ENCODE measurements around the gene ITM2B.

Gene ITM2B

GRCh38 chr13:48295271-48295670 lies 62.3 kb downstream of the ITM2B start:
- Histone ChIP-seq H3K27me3 (ENCODE audit: control insufficient read depth in 1 of 2, insufficient read depth in 2 of 2, low read length in 2 of 2) (no peaks in the 10 kb centered on the region), H3K36me3 (ENCODE audit: insufficient read depth, low read length) (no peaks in the 10 kb centered on the region), H3K9me3 (ENCODE audit: low read length) (no peaks in the 10 kb centered on the region), H3K4me1 (ENCODE audit: insufficient read depth, low read length) (no peaks in the 10 kb centered on the region), H3K9ac (ENCODE audit: low read length) (no peak overlapping the region), H3K27ac (ENCODE audit: low read depth, low read length) (no peak overlapping the region), H3K4me3 (ENCODE audit: low read depth in 1 of 2, low read length in 2 of 2) (no peak overlapping the region)

DNA sequence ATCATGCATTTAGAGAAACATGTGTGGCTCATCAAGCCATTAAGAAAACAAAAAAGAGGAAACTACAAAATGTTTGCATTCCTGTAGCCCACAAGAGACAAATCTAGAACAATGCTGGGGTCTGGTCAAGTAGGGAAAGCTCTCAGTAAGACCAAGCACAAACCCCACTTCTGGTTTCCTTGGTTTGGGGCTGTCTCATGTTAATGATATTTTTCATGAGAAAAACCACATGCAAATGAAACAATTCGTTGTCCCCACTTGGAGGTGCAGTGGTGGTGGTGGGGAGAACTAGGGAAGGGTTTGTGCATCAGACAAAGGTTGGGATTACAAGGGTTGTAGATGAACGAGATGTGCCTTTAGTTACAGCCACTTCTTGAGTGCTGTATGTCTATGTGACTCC lies 63.5 kb downstream of the ITM2B start:
- Histone ChIP-seq H3K9me3 (ENCODE audit: low read length) (no peaks in the 10 kb centered on the region), H3K36me3 (ENCODE audit: insufficient read depth, low read length) (no peaks in the 10 kb centered on the region), H3K9ac (ENCODE audit: low read length) (no peak overlapping the region), H3K27me3 (ENCODE audit: control insufficient read depth in 1 of 2, insufficient read depth in 2 of 2, low read length in 2 of 2) (no peaks in the 10 kb centered on the region), H3K27ac (ENCODE audit: low read depth, low read length) (no peak overlapping the region), H3K4me1 (ENCODE audit: insufficient read depth, low read length) (no peaks in the 10 kb centered on the region), H3K4me3 (ENCODE audit: low read depth in 1 of 2, low read length in 2 of 2) (no peak overlapping the region)

DNA sequence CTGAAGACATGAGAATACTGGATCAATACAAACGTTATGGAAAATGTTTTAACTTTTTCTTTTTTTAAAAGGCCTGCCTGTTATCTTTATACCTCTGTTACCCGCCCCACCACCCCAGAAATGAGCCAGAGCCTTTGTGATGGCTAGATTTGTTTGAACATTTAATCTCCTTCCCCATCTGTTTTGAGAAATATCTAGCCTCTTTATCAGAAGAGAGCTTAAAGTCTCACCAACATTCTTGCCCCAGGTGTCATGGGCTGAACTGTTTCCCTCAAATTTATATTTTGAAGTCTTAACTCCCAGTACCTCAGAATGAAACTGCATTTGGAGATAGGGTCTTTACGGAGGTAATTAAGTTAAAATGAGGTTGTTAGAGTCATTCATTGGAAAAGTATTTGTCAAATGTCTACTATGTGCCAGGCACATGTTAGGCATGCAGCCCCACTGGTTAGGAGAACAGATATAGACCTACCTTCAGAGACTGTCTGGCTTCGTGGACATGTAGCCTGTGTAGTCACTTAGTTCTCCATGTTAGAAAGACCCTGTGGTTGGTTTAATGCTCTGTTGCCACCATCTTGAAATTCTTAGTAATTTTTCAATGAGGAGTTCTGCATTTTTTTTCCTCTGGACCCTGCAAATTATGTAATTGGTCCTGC lies 64.3 kb downstream of the ITM2B start:
- no peaks in the 10 kb centered on the region for H3K27me3 ChIP-seq (ENCODE audit: control insufficient read depth in 1 of 2, insufficient read depth in 2 of 2, low read length in 2 of 2)
- H3K36me3 ChIP-seq (ENCODE audit: insufficient read depth, low read length), result no peaks in the 10 kb centered on the region
- H3K9me3 ChIP-seq (ENCODE audit: low read length), result no peaks in the 10 kb centered on the region
- H3K9ac ChIP-seq (ENCODE audit: low read length), result no peak overlapping the region
- H3K4me3 ChIP-seq (ENCODE audit: low read depth in 1 of 2, low read length in 2 of 2), result no peak overlapping the region
- peaks cover 2% of the 10 kb centered on the region for H3K4me1 ChIP-seq (ENCODE audit: insufficient read depth, low read length)
- H3K27ac ChIP-seq (ENCODE audit: low read depth, low read length), result no peak overlapping the region

- peaks cover 7% of the 10 kb centered on the region for H3K4me1 ChIP-seq (ENCODE audit: insufficient read depth, low read length)
- no peaks in the 10 kb centered on the region for H3K9me3 ChIP-seq (ENCODE audit: low read length)
- H3K36me3 ChIP-seq (ENCODE audit: insufficient read depth, low read length), result no peaks in the 10 kb centered on the region
- H3K4me3 ChIP-seq (ENCODE audit: low read depth in 1 of 2, low read length in 2 of 2), result no peak overlapping the region
- no peaks in the 10 kb centered on the region for H3K27me3 ChIP-seq (ENCODE audit: control insufficient read depth in 1 of 2, insufficient read depth in 2 of 2, low read length in 2 of 2)
- H3K9ac ChIP-seq (ENCODE audit: low read length), result no peak overlapping the region
- H3K27ac ChIP-seq (ENCODE audit: low read depth, low read length), result no peak overlapping the region
Measured at GRCh38 chr13:48299591-48299990, 66.6 kb downstream of the ITM2B start.

DNA sequence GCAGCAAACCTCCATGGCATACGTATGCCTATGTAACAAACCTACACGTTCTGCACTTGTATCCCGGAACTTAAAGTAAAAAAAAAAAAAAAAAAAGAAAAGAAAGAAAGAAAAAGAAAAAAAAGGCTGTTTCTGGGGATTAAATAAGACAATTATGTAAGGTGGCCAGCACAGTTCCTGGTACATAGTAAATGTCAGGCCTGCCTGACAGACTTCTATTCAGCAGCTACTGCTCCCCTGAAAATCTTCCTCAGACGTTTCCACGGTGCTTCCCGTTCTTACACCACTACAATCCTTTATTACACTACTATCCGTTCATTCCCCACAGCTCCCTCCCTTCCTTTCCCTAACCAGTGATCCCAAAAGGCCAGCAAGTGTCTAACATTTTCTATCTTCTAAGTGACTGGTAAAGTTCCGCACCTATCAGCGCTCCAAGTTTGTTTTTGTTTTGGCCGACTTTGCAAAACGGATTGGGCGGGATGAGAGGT lies 69.9 kb downstream of the ITM2B start:
- H3K4me1 ChIP-seq (ENCODE audit: insufficient read depth, low read length), result peaks cover 22% of the 10 kb centered on the region
- no peaks in the 10 kb centered on the region for H3K36me3 ChIP-seq (ENCODE audit: insufficient read depth, low read length)
- peak overlapping the region; percentile 98 for H3K27ac ChIP-seq (ENCODE audit: low read depth, low read length)
- peak overlapping the region; percentile 98 for H3K9ac ChIP-seq (ENCODE audit: low read length)
- H3K27me3 ChIP-seq (ENCODE audit: control insufficient read depth in 1 of 2, insufficient read depth in 2 of 2, low read length in 2 of 2), result no peaks in the 10 kb centered on the region
- H3K9me3 ChIP-seq (ENCODE audit: low read length), result no peaks in the 10 kb centered on the region
- peak overlapping the region; percentile 91 to 93 for H3K4me3 ChIP-seq (ENCODE audit: low read depth in 1 of 2, low read length in 2 of 2)

DNA sequence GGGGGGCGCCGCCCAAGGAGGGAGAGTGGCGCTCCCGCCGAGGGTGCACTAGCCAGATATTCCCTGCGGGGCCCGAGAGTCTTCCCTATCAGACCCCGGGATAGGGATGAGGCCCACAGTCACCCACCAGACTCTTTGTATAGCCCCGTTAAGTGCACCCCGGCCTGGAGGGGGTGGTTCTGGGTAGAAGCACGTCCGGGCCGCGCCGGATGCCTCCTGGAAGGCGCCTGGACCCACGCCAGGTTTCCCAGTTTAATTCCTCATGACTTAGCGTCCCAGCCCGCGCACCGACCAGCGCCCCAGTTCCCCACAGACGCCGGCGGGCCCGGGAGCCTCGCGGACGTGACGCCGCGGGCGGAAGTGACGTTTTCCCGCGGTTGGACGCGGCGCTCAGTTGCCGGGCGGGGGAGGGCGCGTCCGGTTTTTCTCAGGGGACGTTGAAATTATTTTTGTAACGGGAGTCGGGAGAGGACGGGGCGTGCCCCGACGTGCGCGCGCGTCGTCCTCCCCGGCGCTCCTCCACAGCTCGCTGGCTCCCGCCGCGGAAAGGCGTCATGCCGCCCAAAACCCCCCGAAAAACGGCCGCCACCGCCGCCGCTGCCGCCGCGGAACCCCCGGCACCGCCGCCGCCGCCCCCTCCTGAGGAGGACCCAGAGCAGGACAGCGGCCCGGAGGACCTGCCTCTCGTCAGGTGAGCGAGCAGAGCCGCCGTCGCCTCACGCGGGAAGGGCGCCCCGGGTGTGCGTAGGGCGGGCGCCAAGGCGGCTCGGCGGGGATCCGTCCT lies 70.5 kb downstream of the ITM2B start, which contains the start of gene RB1:
Gene RB1, plus strand, starts transcription at position 393 of the 784 bp plus-strand sequence. Its CDS starts 162 bp downstream, at position 555.
- Histone ChIP-seq H3K4me1 (ENCODE audit: insufficient read depth, low read length) (peaks cover 22% of the 10 kb centered on the region), H3K27ac (ENCODE audit: low read depth, low read length) (peak within 1 kb of the TSS; percentile 98), H3K27me3 (ENCODE audit: control insufficient read depth in 1 of 2, insufficient read depth in 2 of 2, low read length in 2 of 2) (no peaks in the 10 kb centered on the region), H3K4me3 (ENCODE audit: low read depth in 1 of 2, low read length in 2 of 2) (peak within 1 kb of the TSS; percentile 91 to 93), H3K36me3 (ENCODE audit: insufficient read depth, low read length) (no peaks in the 10 kb centered on the region), H3K9me3 (ENCODE audit: low read length) (no peaks in the 10 kb centered on the region), H3K9ac (ENCODE audit: low read length) (peak within 1 kb of the TSS; percentile 98)

GRCh38 chr13:48304143-48304876 lies 71.3 kb downstream of the ITM2B start:
- Histone ChIP-seq H3K27ac (ENCODE audit: low read depth, low read length) (peak overlapping the region; percentile 98), H3K9me3 (ENCODE audit: low read length) (no peaks in the 10 kb centered on the region), H3K27me3 (ENCODE audit: control insufficient read depth in 1 of 2, insufficient read depth in 2 of 2, low read length in 2 of 2) (no peaks in the 10 kb centered on the region), H3K36me3 (ENCODE audit: insufficient read depth, low read length) (no peaks in the 10 kb centered on the region), H3K4me3 (ENCODE audit: low read depth in 1 of 2, low read length in 2 of 2) (peak overlapping the region; percentile 91 to 93), H3K4me1 (ENCODE audit: insufficient read depth, low read length) (peaks cover 22% of the 10 kb centered on the region), H3K9ac (ENCODE audit: low read length) (peak overlapping the region; percentile 70)

DNA sequence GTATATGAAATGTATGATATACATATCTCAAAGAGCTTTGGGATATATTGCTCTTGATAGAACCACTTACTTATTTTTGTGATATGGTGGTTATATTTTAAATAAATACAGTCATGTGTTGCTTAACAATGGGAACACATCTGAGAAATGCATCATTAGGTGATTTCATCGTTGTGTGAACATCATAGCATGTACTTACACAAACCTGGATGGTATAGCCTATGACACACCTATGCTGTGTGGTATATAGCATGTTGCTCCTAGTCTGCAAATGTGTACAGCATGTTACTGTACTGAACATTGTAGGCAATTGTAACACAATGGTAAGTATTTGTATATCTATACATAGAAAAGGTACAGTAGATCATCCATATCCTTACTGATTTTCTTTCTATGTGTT lies 78.2 kb downstream of the ITM2B start:
- no peaks in the 10 kb centered on the region for H3K36me3 ChIP-seq (ENCODE audit: insufficient read depth, low read length)
- no peaks in the 10 kb centered on the region for H3K27me3 ChIP-seq (ENCODE audit: control insufficient read depth in 1 of 2, insufficient read depth in 2 of 2, low read length in 2 of 2)
- no peaks in the 10 kb centered on the region for H3K9me3 ChIP-seq (ENCODE audit: low read length)
- H3K4me1 ChIP-seq (ENCODE audit: insufficient read depth, low read length), result peaks cover 2% of the 10 kb centered on the region
- no peak overlapping the region for H3K9ac ChIP-seq (ENCODE audit: low read length)
- no peak overlapping the region for H3K27ac ChIP-seq (ENCODE audit: low read depth, low read length)
- no peak overlapping the region for H3K4me3 ChIP-seq (ENCODE audit: low read depth in 1 of 2, low read length in 2 of 2)

GRCh38 chr13:48315969-48316650 lies 83.1 kb downstream of the ITM2B start:
- H3K4me1 ChIP-seq (ENCODE audit: insufficient read depth, low read length), result no peaks in the 10 kb centered on the region
- H3K36me3 ChIP-seq (ENCODE audit: insufficient read depth, low read length), result no peaks in the 10 kb centered on the region
- H3K27ac ChIP-seq (ENCODE audit: low read depth, low read length), result no peak overlapping the region
- no peak overlapping the region for H3K4me3 ChIP-seq (ENCODE audit: low read depth in 1 of 2, low read length in 2 of 2)
- no peaks in the 10 kb centered on the region for H3K9me3 ChIP-seq (ENCODE audit: low read length)
- H3K9ac ChIP-seq (ENCODE audit: low read length), result no peak overlapping the region
- no peaks in the 10 kb centered on the region for H3K27me3 ChIP-seq (ENCODE audit: control insufficient read depth in 1 of 2, insufficient read depth in 2 of 2, low read length in 2 of 2)

DNA sequence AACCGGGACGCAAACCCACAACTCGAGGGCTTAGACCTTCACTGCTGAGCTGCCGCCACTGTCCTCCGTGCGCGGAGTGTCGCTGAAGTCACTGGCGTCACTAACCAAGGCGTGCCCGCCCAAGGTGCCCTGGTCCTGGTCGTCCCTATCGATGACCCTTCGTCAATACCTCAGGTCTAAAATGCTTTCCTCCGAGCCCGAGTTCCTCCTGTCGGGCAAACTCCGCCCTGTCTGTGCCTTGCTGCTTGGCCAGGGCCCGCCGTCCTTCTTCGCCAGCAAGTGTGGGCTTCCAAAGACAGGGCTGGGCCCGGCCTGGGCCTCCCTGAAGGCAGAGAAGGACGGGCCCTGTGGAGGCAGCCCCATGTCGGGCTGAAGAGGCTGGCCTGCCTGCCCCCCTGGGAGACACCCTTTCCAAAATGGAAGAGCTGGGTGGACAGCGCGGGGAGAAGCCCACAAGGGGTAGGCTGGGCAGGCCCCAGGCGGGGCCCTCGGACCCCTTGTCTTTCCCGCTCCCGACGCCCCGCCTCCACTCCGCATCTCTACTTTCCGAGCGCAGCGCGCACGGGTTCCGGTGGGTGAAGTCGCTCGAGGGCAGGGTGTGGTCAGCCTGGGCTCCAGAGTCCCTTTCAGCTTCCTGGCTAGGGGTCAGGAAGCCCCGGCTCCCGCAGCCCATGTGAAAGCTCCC lies 84.0 kb downstream of the ITM2B start:
- Histone ChIP-seq H3K27ac (ENCODE audit: low read depth, low read length) (no peak overlapping the region), H3K4me1 (ENCODE audit: insufficient read depth, low read length) (no peaks in the 10 kb centered on the region), H3K36me3 (ENCODE audit: insufficient read depth, low read length) (no peaks in the 10 kb centered on the region), H3K9ac (ENCODE audit: low read length) (no peak overlapping the region), H3K27me3 (ENCODE audit: control insufficient read depth in 1 of 2, insufficient read depth in 2 of 2, low read length in 2 of 2) (no peaks in the 10 kb centered on the region), H3K4me3 (ENCODE audit: low read depth in 1 of 2, low read length in 2 of 2) (no peak overlapping the region), H3K9me3 (ENCODE audit: low read length) (peaks cover 2% of the 10 kb centered on the region)
